K562 (cell line): ENCODE measurements around the gene HCAR2. TPM values are rescaled to one million over a fixed set of nuclear protein-coding genes. Genes with fewer than 3 reads are reported as not detected.
A peak's percentile ranks its signal among the peaks of the same experiment; 100 is the strongest.
"Not testable (repeated sequence)": the region's sequence is repeated elsewhere in the genome, so short reads cannot be mapped to it uniquely, and the experiment has no call there.

ENCODE experiments used
- ATAC-seq: fragments of 200-7000 bp; cut with Tn5 transposase; 3 replicates; pipeline ENCODE4 v1.9.1; 2020; ENCODE audit warnings: moderate library complexity
- BruUV-seq: library from RNA; stranded (reverse); fragments of 400-500 nt; replicated peaks from 2 replicates; lab custom pipeline; 2021; lab: Mats Ljungman, UMichigan
- CTCF ChIA-PET: fragments of 300-600 bp; formaldehyde crosslinking; extraction: SDS; loops from one replicate; lab custom pipeline; 2021; ENCODE audit warnings: low intra/inter-chr PET ratio; lab: Yijun Ruan, JAX
- POLR2A ChIA-PET: fragments of 300-600, 350-650 bp; sonication (Branson Sonifier 250); formaldehyde crosslinking; extraction: SDS; loops from one replicate; lab custom pipeline; 2021; ENCODE audit warnings: antibody characterized with exemption, inconsistent platforms; lab: Yijun Ruan, JAX
- DNase-seq, 4 experiments: peaks; one replicate each; pipeline versions ENCODE4 v3.0.0 to v3.0.0-alpha.2; 2011 to 2018; ENCODE audit warnings: low spot score in 3 of 4, mixed read lengths in 3 of 4; ENCODE audit errors: extremely low read depth in 1 of 4
- FAIRE-seq: peaks from 2 replicates; lab custom pipeline; 2011; peaks lifted over from hg19 to GRCh38; lab: Jason Lieb, UNC
- H2AFZ ChIP-seq: 2 replicates; pipeline ENCODE4 v1.6.0; 2011; ENCODE audit warnings: low read depth, low read length, control low read depth, inconsistent platforms
- H3K27ac ChIP-seq: fragments of 200-600 bp; 3 replicates; pipeline ENCODE4 v1.8.0; 2011; ENCODE audit warnings: low read depth, mild to moderate bottlenecking, control low read depth, inconsistent platforms, low read length, moderate library complexity, mixed read lengths; ENCODE audit errors: extremely low read depth
- H3K27me3 ChIP-seq, 2 experiments: fragments of 300-600 bp in 1 of 2; 2 replicates in 1 of 2; 3 replicates in 1 of 2; pipeline versions ENCODE4 v1.6.0 to v1.8.0; 2011; ENCODE audit warnings: inconsistent platforms in 2 of 2, low read length in 2 of 2, mild to moderate bottlenecking in 1 of 2, mixed read lengths in 1 of 2, moderate library complexity in 1 of 2; ENCODE audit not compliant: control insufficient read depth in 2 of 2, insufficient read depth in 2 of 2
- H3K36me3 ChIP-seq: fragments of 300-600 bp; 3 replicates; pipeline ENCODE4 v1.8.0; 2011; ENCODE audit warnings: mild to moderate bottlenecking, low read length, inconsistent platforms; ENCODE audit not compliant: control insufficient read depth, insufficient read depth
- H3K4me1 ChIP-seq, 2 experiments: fragments of 200-600 bp in 1 of 2; replicated peaks in 1 of 2; 2 replicates in 1 of 2; 3 replicates in 1 of 2; pipeline versions ENCODE4 v1.5.1 to v1.8.0; 2011; ENCODE audit warnings: inconsistent platforms in 2 of 2, low read length in 2 of 2, mild to moderate bottlenecking in 1 of 2, mixed read lengths in 1 of 2, moderate library complexity in 1 of 2; ENCODE audit not compliant: control insufficient read depth in 2 of 2, insufficient read depth in 2 of 2
- H3K4me2 ChIP-seq: 2 replicates; pipeline ENCODE4 v1.6.1; 2011; ENCODE audit warnings: low read length, control low read depth, inconsistent platforms, mixed read lengths; ENCODE audit not compliant: insufficient read depth
- H3K4me3 ChIP-seq: fragments of 200-600 bp; sonication (generic), shearing (Covaris generic); 2 replicates; pipeline ENCODE4 v1.5.1; 2016; ENCODE audit warnings: control low read depth, inconsistent platforms
- H3K79me2 ChIP-seq: fragments of 200-600 bp; 3 replicates; pipeline ENCODE4 v1.8.0; 2011; ENCODE audit warnings: low read length, inconsistent platforms; ENCODE audit not compliant: control insufficient read depth, insufficient read depth
- H3K9ac ChIP-seq, 2 experiments: 2 replicates each; pipeline versions ENCODE4 v1.6.0 to v1.6.1; 2011; ENCODE audit warnings: low read depth in 2 of 2, low read length in 2 of 2, control low read depth in 1 of 2, inconsistent platforms in 1 of 2, mild to moderate bottlenecking in 1 of 2, mixed read lengths in 1 of 2; ENCODE audit not compliant: insufficient read depth in 1 of 2
- H3K9me1 ChIP-seq: one replicate; pipeline ENCODE4 v1.6.0; 2011; ENCODE audit warnings: inconsistent platforms, mild to moderate bottlenecking, low read length, moderate library complexity; ENCODE audit not compliant: control insufficient read depth, insufficient read depth
- H3K9me3 ChIP-seq: replicated peaks from 2 replicates; pipeline ENCODE4 v1.5.1; 2011; ENCODE audit warnings: low read depth, low read length, inconsistent platforms; ENCODE audit not compliant: control insufficient read depth, insufficient read depth
- H4K20me1 ChIP-seq: replicated peaks from 2 replicates; pipeline ENCODE4 v1.6.1; 2011; ENCODE audit warnings: low read length, inconsistent platforms, mixed read lengths; ENCODE audit not compliant: control insufficient read depth, insufficient read depth
- NFYB ChIP-seq: IDR thresholded peaks from 2 replicates; pipeline ENCODE4 v1.6.1; 2011; ENCODE audit warnings: mild to moderate bottlenecking, moderate library complexity; ENCODE audit not compliant: insufficient read length; ENCODE audit errors: extremely low read depth
- WGBS: fragments of 100-300 bp; shearing (Covaris generic); methylation state at CpG from one replicate; pipeline ENCODE4 v1.1.6; 2016; ENCODE audit warnings: low coverage, mixed read lengths; ENCODE audit not compliant: insufficient coverage; ENCODE audit errors: missing lambda C conversion rate; 5-methylcytosine and 5-hydroxymethylcytosine counted together
- in situ Hi-C: fragments of 300-500 bp; cut with MboI; formaldehyde crosslinking; loops from 4 replicates; pipeline ENCODE4 v1.15.0; 2018; ENCODE audit warnings: inconsistent platforms, mixed read lengths
- intact Hi-C: fragments of 100-400 bp; cut with micrococcal nuclease; formaldehyde crosslinking; loops from 2 replicates; pipeline ENCODE4 v1.14.2; 2022
- polyA plus RNA-seq, 8 experiments: library from polyadenylated mRNA; depleted of rRNA in 4 of 8; stranded (reverse) in 5 of 8; unstranded in 3 of 8; fragments of >200 nt; fragmentation: Nextera tagmentation in 2 of 8; fragmentation: Illumina TruSeq in 1 of 8; extraction: Ambion mirVana in 2 of 8; extraction: Trizol in 1 of 8; gene quantifications; 2 replicates each; pipeline versions ENCODE4 v1.2.1 to v1.2.3, GENCODE V29; 2011 to 2014; ENCODE audit warnings: inconsistent platforms in 1 of 8, missing spikeins in 1 of 8
- total RNA-seq, 7 experiments: library from RNA; depleted of rRNA in 6 of 7; stranded (reverse); fragments of >200 nt in 6 of 7; fragmentation: Illumina TruSeq in 2 of 7; extraction: Trizol in 2 of 7; gene quantifications; 2 replicates each; pipeline versions ENCODE4 v1.2.1 to v1.2.3, GENCODE V29; 2011 to 2021; ENCODE audit warnings: low replicate concordance in 1 of 7
- TF ChIP-seq, protein P1 (sequence below): sonication (generic); formaldehyde crosslinking; IDR thresholded peaks from 2 replicates; pipeline ENCODE4 v1.8.1; 2023; ENCODE audit warnings: mild to moderate bottlenecking, missing genetic modification reagents

Gene HCAR2
- total and polyA plus RNA-seq, 9 of the 15 experiments (the other 6 are each of a cell fraction or from before 2014, with no cell fraction given) = not detected

DNA sequence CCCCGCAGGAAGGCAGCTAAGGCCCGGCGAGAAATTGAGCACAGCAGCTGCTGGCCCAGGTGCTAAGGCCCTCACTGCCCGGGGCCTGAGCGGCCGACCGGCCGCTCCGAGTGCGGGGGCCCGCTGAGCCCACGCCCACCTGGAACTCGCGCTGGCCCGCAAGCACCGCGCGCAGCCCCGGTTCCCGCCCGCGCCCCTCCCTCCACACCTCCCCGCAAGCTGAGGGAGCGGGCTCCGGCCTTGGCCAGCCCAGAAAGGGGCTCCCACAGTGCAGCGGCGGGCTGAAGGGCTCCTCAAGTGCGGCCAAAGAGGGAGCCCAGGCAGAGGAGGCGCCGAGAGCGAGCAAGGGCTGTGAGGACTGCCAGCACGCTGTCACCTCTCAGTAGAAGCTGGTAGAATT is 26.4 kb downstream of the HCAR2 start:
- H3K9ac ChIP-seq, H3K9me1 ChIP-seq, DNase-seq, CTCF ChIA-PET, H3K4me1 ChIP-seq, intact Hi-C loops, H3K79me2 ChIP-seq, in situ Hi-C loops, H2AFZ ChIP-seq, H3K9me3 ChIP-seq, H3K4me3 ChIP-seq, ATAC-seq, H4K20me1 ChIP-seq, FAIRE-seq, BruUV-seq, H3K27ac ChIP-seq, H3K4me2 ChIP-seq, H3K36me3 ChIP-seq: not testable (repeated sequence)
- POLR2A ChIA-PET = interaction anchor here (0.6 kb wide), 1 partner anchor 14 kb away, joined by 3 read pairs; no protein-coding TSS in a partner anchor
- H3K27me3 ChIP-seq = peaks cover 0 to 30% of the 10 kb centered on the region in 2 experiments; a peak in 2 of 5 replicates
- TF ChIP-seq, protein P1, sequence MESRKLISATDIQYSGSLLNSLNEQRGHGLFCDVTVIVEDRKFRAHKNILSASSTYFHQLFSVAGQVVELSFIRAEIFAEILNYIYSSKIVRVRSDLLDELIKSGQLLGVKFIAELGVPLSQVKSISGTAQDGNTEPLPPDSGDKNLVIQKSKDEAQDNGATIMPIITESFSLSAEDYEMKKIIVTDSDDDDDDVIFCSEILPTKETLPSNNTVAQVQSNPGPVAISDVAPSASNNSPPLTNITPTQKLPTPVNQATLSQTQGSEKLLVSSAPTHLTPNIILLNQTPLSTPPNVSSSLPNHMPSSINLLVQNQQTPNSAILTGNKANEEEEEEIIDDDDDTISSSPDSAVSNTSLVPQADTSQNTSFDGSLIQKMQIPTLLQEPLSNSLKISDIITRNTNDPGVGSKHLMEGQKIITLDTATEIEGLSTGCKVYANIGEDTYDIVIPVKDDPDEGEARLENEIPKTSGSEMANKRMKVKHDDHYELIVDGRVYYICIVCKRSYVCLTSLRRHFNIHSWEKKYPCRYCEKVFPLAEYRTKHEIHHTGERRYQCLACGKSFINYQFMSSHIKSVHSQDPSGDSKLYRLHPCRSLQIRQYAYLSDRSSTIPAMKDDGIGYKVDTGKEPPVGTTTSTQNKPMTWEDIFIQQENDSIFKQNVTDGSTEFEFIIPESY (CRISPR knock-in tag) = peak; percentile 19; the same call in 1 of the 2 replicates
- 36% methylated on average over 5 of the region's 32 CpGs for WGBS

DNA sequence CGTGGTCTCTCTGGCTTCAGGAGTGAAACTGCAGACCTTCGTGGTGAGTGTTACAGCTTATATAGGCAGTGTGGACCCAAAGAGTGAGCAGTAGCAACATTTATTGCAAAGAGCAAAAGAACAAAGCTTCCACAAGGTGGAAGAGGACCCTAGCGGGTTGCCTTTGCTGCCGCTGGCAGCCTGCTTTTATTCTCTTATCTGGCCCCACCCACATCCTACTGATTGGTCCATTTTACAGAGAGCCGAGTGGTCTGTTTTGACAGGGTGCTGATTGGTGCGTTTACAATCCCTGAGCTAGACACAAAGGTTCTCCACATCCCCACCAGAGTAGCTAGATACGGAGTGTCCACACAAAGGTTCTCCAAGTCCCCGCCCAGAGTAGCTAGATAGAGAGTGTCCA is 27.1 kb downstream of the HCAR2 start:
- H3K4me3 ChIP-seq, H3K9me1 ChIP-seq, H3K4me1 ChIP-seq, in situ Hi-C loops, H3K9ac ChIP-seq, CTCF ChIA-PET, H3K27ac ChIP-seq, H3K36me3 ChIP-seq, H3K4me2 ChIP-seq, BruUV-seq, H3K79me2 ChIP-seq, H2AFZ ChIP-seq, H4K20me1 ChIP-seq, intact Hi-C loops, H3K9me3 ChIP-seq, DNase-seq, ATAC-seq, FAIRE-seq: not testable (repeated sequence)
- 40% methylated on average over 7 of the region's 8 CpGs for WGBS
- POLR2A ChIA-PET = interaction anchor here (0.6 kb wide), 1 partner anchor 15 kb away, joined by 3 read pairs; no protein-coding TSS in a partner anchor
- peak; percentile 57 for TF ChIP-seq NFYB
- TF ChIP-seq, protein P1 (CRISPR knock-in tag) = peak; percentile 66
- peaks cover 0 to 23% of the 10 kb centered on the region in 2 experiments; a peak in 2 of 5 replicates for H3K27me3 ChIP-seq
